A549 (cell line): Measurements from ENCODE around the gene SNX25. TPM values are rescaled to one million over a fixed set of nuclear protein-coding genes. Genes with fewer than 3 reads are reported as not detected.

Source experiments
- ATAC-seq, 2 experiments: fragments of 200-7000 bp in 1 of 2; fragments of >200 bp in 1 of 2; cut with Nextera tagmentation in 1 of 2; cut with Tn5 transposase in 1 of 2; 3 replicates each; pipeline versions ENCODE4 v1.8.0 to v1.9.1; 2018 to 2020; ENCODE audit warnings: mild to moderate bottlenecking in 1 of 2, moderate library complexity in 1 of 2
- CTCF ChIA-PET: fragments of 300-600 bp; sonication (Branson Sonifier 250); formaldehyde crosslinking; extraction: SDS; loops from one replicate; lab custom pipeline; 2021; ENCODE audit warnings: antibody characterized with exemption, inconsistent platforms; lab: Yijun Ruan, JAX
- POLR2A ChIA-PET: fragments of 350-600 bp; formaldehyde crosslinking; extraction: SDS; loops from one replicate; lab custom pipeline; 2021; ENCODE audit warnings: antibody characterized with exemption, inconsistent platforms; lab: Yijun Ruan, JAX
- DNase-seq, 2 experiments: peaks; one replicate each; pipeline versions ENCODE4 v3.0.0 to v3.0.0-alpha.2; 2011 to 2016; ENCODE audit warnings: low read depth in 1 of 2, low spot score in 1 of 2
- FAIRE-seq: peaks from 2 replicates; lab custom pipeline; 2011; peaks lifted over from hg19 to GRCh38; lab: Jason Lieb, UNC
- H3K27ac ChIP-seq, 2 experiments: fragments of >200 bp; sonication (Bioruptor Twin); formaldehyde crosslinking; 3 replicates each; pipeline ENCODE4 v1.5.1; 2016 to 2017
- H3K4me1 ChIP-seq: fragments of >200 bp; sonication (Bioruptor Twin); formaldehyde crosslinking; 3 replicates; pipeline ENCODE4 v1.6.1; 2016
- H3K4me2 ChIP-seq: fragments of >200 bp; sonication (Bioruptor Twin); formaldehyde crosslinking; 3 replicates; pipeline ENCODE4 v1.6.1; 2016
- H3K4me3 ChIP-seq: fragments of >200 bp; sonication (Bioruptor Twin); formaldehyde crosslinking; 3 replicates; pipeline ENCODE4 v1.5.1; 2016
- H3K9me3 ChIP-seq: fragments of >200 bp; sonication (Bioruptor Twin); formaldehyde crosslinking; 3 replicates; pipeline ENCODE4 v1.6.1; 2016
- BCL3 ChIP-seq: fragments of >200 bp; sonication (Bioruptor Twin); formaldehyde crosslinking; IDR thresholded peaks from 3 replicates; pipeline ENCODE4 v1.6.1; 2016
- EHF ChIP-seq: fragments of 250-450 bp; sonication (Bioruptor Pico); IDR thresholded peaks from 2 replicates; pipeline ENCODE4 v1.5.0; 2020; ENCODE audit warnings: mild to moderate bottlenecking
- ELK1 ChIP-seq: fragments of 150-350 bp; IDR thresholded peaks from 2 replicates; pipeline ENCODE4 v1.6.1; 2014; ENCODE audit warnings: low read depth, mild to moderate bottlenecking, low read length
- EP300 ChIP-seq, 2 experiments: fragments of >200 bp; sonication (Bioruptor Twin); formaldehyde crosslinking; IDR thresholded peaks; 2 replicates in 1 of 2; 3 replicates in 1 of 2; pipeline ENCODE4 v1.6.1; 2016 to 2017
- FOSB ChIP-seq: fragments of 250-450 bp; sonication (Bioruptor Pico); IDR thresholded peaks from 2 replicates; pipeline ENCODE4 v1.5.0; 2020; ENCODE audit warnings: mild to moderate bottlenecking, moderate library complexity
- HDAC2 ChIP-seq: fragments of 200-600 bp; sonication (generic); IDR thresholded peaks from 2 replicates; pipeline ENCODE4 v1.6.1; 2016
- HOXA7 ChIP-seq: fragments of 250-450 bp; sonication (Bioruptor Pico); IDR thresholded peaks from 2 replicates; pipeline ENCODE4 v1.5.0; 2020; ENCODE audit warnings: mild to moderate bottlenecking, moderate library complexity
- HOXB13 ChIP-seq: fragments of 250-450 bp; sonication (Bioruptor Pico); IDR thresholded peaks from 2 replicates; pipeline ENCODE4 v1.5.0; 2020; ENCODE audit warnings: low read depth, mild to moderate bottlenecking, moderate library complexity
- HOXB5 ChIP-seq: fragments of 250-450 bp; sonication (Bioruptor Pico); IDR thresholded peaks from 2 replicates; pipeline ENCODE4 v1.5.0; 2020; ENCODE audit warnings: mild to moderate bottlenecking, moderate library complexity
- JUN ChIP-seq, 2 experiments: fragments of >200 bp; sonication (Bioruptor Twin); formaldehyde crosslinking; IDR thresholded peaks; 2 replicates in 1 of 2; 3 replicates in 1 of 2; pipeline ENCODE4 v1.6.1; 2016 to 2017
- JUNB ChIP-seq: fragments of >200 bp; sonication (Bioruptor Twin); formaldehyde crosslinking; IDR thresholded peaks from 2 replicates; pipeline ENCODE4 v1.6.1; 2016
- MAX ChIP-seq: IDR thresholded peaks from 2 replicates; pipeline ENCODE4 v1.6.1; 2012
- MAZ ChIP-seq: fragments of 150-350 bp; IDR thresholded peaks from 2 replicates; pipeline ENCODE4 v1.6.1; 2014; ENCODE audit warnings: antibody characterized with exemption, low read depth, low read length, borderline replicate concordance
- NPAS2 ChIP-seq: fragments of 250-450 bp; sonication (Bioruptor Pico); IDR thresholded peaks from 2 replicates; pipeline ENCODE4 v1.8.0; 2022; ENCODE audit warnings: mild to moderate bottlenecking, moderate library complexity, borderline replicate concordance
- NR3C1 ChIP-seq: fragments of >200 bp; sonication (Bioruptor Twin); formaldehyde crosslinking; IDR thresholded peaks from 3 replicates; pipeline ENCODE4 v1.6.1; 2017
- PBX3 ChIP-seq: IDR thresholded peaks from 2 replicates; pipeline ENCODE4 v1.6.1; 2012
- PHF8 ChIP-seq: fragments of 200-600 bp; sonication (generic); IDR thresholded peaks from 2 replicates; pipeline ENCODE4 v1.6.1; 2016; ENCODE audit warnings: low read depth, mild to moderate bottlenecking, antibody characterized with exemption, moderate library complexity, borderline replicate concordance
- RARB ChIP-seq: fragments of 250-450 bp; sonication (Bioruptor Pico); IDR thresholded peaks from 2 replicates; pipeline ENCODE4 v1.8.0; 2021; ENCODE audit warnings: mild to moderate bottlenecking, moderate library complexity
- REST ChIP-seq: fragments of 200-600 bp; sonication (generic); IDR thresholded peaks from 2 replicates; pipeline ENCODE4 v1.6.1; 2016; ENCODE audit warnings: antibody characterized with exemption, mild to moderate bottlenecking, moderate library complexity
- SMC3 ChIP-seq: fragments of >200 bp; sonication (Bioruptor Twin); formaldehyde crosslinking; IDR thresholded peaks from 3 replicates; pipeline ENCODE4 v1.6.1; 2018; ENCODE audit warnings: inconsistent platforms
- TFCP2L1 ChIP-seq: fragments of 250-450 bp; sonication (Bioruptor Pico); IDR thresholded peaks from 2 replicates; pipeline ENCODE4 v1.5.0; 2021; ENCODE audit warnings: mild to moderate bottlenecking
- ZC3H11A ChIP-seq: fragments of 450-650 bp; IDR thresholded peaks from 2 replicates; pipeline ENCODE4 v1.6.1; 2014; ENCODE audit warnings: antibody characterized with exemption, mild to moderate bottlenecking
- ZFP36 ChIP-seq: fragments of 450-650 bp; IDR thresholded peaks from 2 replicates; pipeline ENCODE4 v1.6.1; 2014; ENCODE audit warnings: borderline replicate concordance; ENCODE audit not compliant: partially characterized antibody
- ZNF302 ChIP-seq: fragments of 250-450 bp; sonication (Bioruptor Pico); IDR thresholded peaks from 2 replicates; pipeline ENCODE4 v1.9.0; 2021; ENCODE audit warnings: inconsistent platforms, mild to moderate bottlenecking, moderate library complexity
- ZSCAN20 ChIP-seq: fragments of 250-450 bp; sonication (Bioruptor Pico); IDR thresholded peaks from 2 replicates; pipeline ENCODE4 v1.8.0; 2022; ENCODE audit warnings: mild to moderate bottlenecking, moderate library complexity
- WGBS: methylation state at CpG from one replicate; pipeline ENCODE4 v1.1.6; 2017; ENCODE audit errors: missing lambda C conversion rate; 5-methylcytosine and 5-hydroxymethylcytosine counted together
- polyA plus RNA-seq, 4 experiments: library from polyadenylated mRNA; depleted of rRNA in 3 of 4; stranded (reverse); fragments of >200 nt; fragmentation: RNase III in 1 of 4; extraction: RNeasy Plus Mini Kit Qiagen cat#74134 plus additional on column Dnase treatment in 1 of 4; gene quantifications; 2 replicates in 3 of 4; 3 replicates in 1 of 4; pipeline ENCODE4 v1.2.3, GENCODE V29; 2011 to 2017

Gene SNX25
- polyA plus RNA-seq, 2 of the 4 experiments (the other 2 are of a cell fraction) = 10.1 to 13.0 TPM

- Histone ChIP-seq H3K9me3 (no peaks in the 10 kb centered on the region), H3K27ac (no peak overlapping the region), H3K4me3 (no peak overlapping the region), H3K4me2 (no peak overlapping the region), H3K4me1 (no peaks in the 10 kb centered on the region)
- POLR2A ChIA-PET = no interaction called here
- ATAC-seq (no peak), DNase-seq (no peak), FAIRE-seq (no peak)
- WGBS = 93% methylated on average over 11 of the region's 11 CpGs
- CTCF ChIA-PET = interaction anchor here (0.7 kb wide), 1 partner anchor 13 kb away, joined by 3 read pairs; no protein-coding TSS in a partner anchor
- TF ChIP-seq FOSB = no peak
- TF ChIP-seq EP300 (IDR thresholded peaks at IDR 0.05) = no peak
- TF ChIP-seq ZNF302 (CRISPR knock-in tag) = no peak
- TF ChIP-seq ELK1 = no peak
- TF ChIP-seq NR3C1 = no peak
- no peak for TF ChIP-seq TFCP2L1
- TF ChIP-seq ZSCAN20 (CRISPR knock-in tag) = no peak
- no peak for TF ChIP-seq SMC3
- no peak for TF ChIP-seq MAZ
- TF ChIP-seq NPAS2 (CRISPR knock-in tag) = no peak
- TF ChIP-seq JUNB = no peak
- TF ChIP-seq HOXB5 (CRISPR knock-in tag) = no peak
- no peak for TF ChIP-seq JUN (IDR thresholded peaks at IDR 0.05)
- TF ChIP-seq EHF (CRISPR knock-in tag) = no peak
- no peak for TF ChIP-seq PHF8
Observed at GRCh38 chr4:185371702-185372101, 162.3 kb downstream of the SNX25 start.

GRCh38 chr4:185374027-185374426, 164.6 kb downstream of the SNX25 start:
- ChIA-PET POLR2A (no interaction called here), CTCF (no interaction called here)
- H3K4me2 ChIP-seq = no peak overlapping the region
- DNase-seq (no peak), ATAC-seq (no peak), FAIRE-seq (no peak)
- WGBS = 82% methylated on average over 7 of the region's 7 CpGs
- H3K9me3 ChIP-seq = no peaks in the 10 kb centered on the region
- no peak overlapping the region for H3K27ac ChIP-seq
- H3K4me1 ChIP-seq = no peaks in the 10 kb centered on the region
- no peak overlapping the region for H3K4me3 ChIP-seq
- TF ChIP-seq ZSCAN20 (CRISPR knock-in tag) (no peak), HOXA7 (CRISPR knock-in tag) (no peak), HOXB13 (CRISPR knock-in tag) (no peak), HDAC2 (no peak), NPAS2 (CRISPR knock-in tag) (no peak), BCL3 (no peak), NR3C1 (no peak), REST (no peak), PBX3 (no peak), MAX (no peak), ZFP36 (no peak), ZC3H11A (no peak), ZNF302 (CRISPR knock-in tag) (no peak), RARB (CRISPR knock-in tag) (no peak)
